C4-2B (cell line): ENCODE results near the gene SPTB.

Experiments used
- ZFX ChIP-seq: fragments of 450-650 bp; IDR thresholded peaks from 2 replicates; pipeline ENCODE4 v1.6.1; 2017
- TF ChIP-seq, protein P1 (sequence below): fragments of 450-650 bp; conservative IDR thresholded peaks from 2 replicates; pipeline ENCODE4 v1.5.1; 2017; ENCODE audit warnings: mild to moderate bottlenecking

DNA sequence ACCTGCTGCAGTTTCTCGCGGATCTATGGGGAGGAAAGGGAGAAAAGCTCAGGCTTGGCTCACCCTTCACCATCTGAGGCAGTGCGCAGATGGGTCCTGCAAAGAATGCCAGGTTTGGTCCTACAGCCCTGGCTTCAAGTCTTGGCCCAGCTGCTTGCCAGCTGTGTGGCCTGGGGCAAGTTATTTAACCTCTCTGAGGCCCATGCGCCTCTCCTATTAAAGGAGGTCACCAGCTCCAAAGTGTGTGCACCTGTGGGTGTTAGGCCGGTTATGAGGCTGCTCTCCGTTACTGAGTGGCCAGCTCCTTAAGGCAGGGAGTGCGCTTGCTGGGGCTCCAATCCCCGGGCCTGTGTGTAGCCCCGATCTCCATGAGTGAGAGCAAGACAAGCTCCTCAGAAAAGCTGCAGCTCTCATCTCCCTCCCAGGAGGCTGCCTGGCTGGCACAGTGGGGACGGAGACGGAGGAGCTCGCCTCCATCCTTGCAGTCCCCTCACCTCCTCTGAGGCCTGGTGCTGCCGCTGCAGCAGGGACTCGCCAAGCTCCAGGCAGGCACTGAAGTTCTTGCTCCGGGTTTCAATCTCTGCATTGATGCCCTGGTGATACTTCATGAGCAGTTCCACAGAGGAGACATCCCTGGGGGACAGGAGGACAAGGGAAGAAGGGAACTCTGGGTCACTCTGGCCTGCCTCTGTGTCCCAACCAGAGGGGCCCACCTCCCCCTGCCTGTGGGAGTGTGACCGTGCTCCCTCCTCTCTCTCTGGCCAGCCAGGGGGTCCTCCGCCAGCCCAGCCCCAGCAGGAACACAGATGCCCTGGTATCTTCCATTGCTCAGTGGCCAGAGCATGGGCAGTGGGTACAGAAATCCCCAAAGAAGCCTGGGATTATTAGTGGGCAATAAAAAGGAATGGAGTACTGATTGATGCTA is 110.3 kb downstream of the SPTB start:
- TF ChIP-seq, protein P1, sequence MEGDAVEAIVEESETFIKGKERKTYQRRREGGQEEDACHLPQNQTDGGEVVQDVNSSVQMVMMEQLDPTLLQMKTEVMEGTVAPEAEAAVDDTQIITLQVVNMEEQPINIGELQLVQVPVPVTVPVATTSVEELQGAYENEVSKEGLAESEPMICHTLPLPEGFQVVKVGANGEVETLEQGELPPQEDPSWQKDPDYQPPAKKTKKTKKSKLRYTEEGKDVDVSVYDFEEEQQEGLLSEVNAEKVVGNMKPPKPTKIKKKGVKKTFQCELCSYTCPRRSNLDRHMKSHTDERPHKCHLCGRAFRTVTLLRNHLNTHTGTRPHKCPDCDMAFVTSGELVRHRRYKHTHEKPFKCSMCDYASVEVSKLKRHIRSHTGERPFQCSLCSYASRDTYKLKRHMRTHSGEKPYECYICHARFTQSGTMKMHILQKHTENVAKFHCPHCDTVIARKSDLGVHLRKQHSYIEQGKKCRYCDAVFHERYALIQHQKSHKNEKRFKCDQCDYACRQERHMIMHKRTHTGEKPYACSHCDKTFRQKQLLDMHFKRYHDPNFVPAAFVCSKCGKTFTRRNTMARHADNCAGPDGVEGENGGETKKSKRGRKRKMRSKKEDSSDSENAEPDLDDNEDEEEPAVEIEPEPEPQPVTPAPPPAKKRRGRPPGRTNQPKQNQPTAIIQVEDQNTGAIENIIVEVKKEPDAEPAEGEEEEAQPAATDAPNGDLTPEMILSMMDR, result no peak
- no peak for TF ChIP-seq ZFX
